ENCODE measurements around the gene ATP6V1C2. TPM values are rescaled to one million over a fixed set of nuclear protein-coding genes. Genes with fewer than 3 reads are reported as not detected.

Gene ATP6V1C2
- total and polyA plus RNA-seq, 9 of the 15 experiments (the other 6 are each of a cell fraction or from before 2014, with no cell fraction given): 0.01 to 0.31 (median 0.10) TPM; not detected in 4

DNA sequence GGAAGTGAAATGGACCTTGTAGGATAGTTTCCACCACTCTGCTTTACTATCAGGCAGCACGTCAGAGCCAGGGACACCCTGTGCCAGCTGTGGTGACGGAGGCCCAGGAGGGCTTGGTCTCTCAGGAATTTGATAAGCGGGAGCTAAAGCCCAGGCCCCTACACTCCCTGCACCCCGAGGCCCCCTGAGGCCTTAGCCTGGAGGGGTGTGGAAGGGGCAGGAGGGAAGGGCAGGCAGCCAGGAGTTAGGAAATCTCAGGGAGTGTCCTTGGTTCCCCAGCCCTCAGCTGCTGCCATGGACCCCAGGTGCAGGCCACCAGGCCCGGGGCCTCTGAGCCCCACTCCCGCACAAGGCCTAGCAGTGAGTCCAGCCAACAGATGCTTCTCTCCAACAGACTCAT, 53.0 kb downstream of the ATP6V1C2 start:
- in situ Hi-C loops (cut with MboI): no loop called here

More for the DNA sequence above, 53.0 kb downstream of the ATP6V1C2 start:
- Histone ChIP-seq H3K9ac (ENCODE audit: insufficient read depth in 1 of 2, low read depth in 2 of 2, low read length in 2 of 2) (no peak overlapping the region), H3K36me3 (ENCODE audit: control insufficient read depth, insufficient read depth, low read length) (peaks cover 9% of the 10 kb centered on the region; the same call in 1 of the 3 replicates), H3K9me3 (replicated peaks; ENCODE audit: control insufficient read depth, insufficient read depth, low read depth, low read length) (no peaks in the 10 kb centered on the region), H3K4me2 (ENCODE audit: insufficient read depth, low read length) (no peak overlapping the region), H3K27me3 (ENCODE audit: control insufficient read depth in 2 of 2, insufficient read depth in 2 of 2, low read length in 2 of 2) (peaks cover 20 to 37% of the 10 kb centered on the region in 2 experiments; a peak in 4 of 5 replicates), H3K27ac (ENCODE audit: extremely low read depth, low read depth, low read length) (no peak overlapping the region), H3K4me3 (no peak overlapping the region), H3K9me1 (ENCODE audit: control insufficient read depth, insufficient read depth, low read length) (no peaks in the 10 kb centered on the region), H4K20me1 (replicated peaks; ENCODE audit: control insufficient read depth, insufficient read depth, low read length) (peaks cover 26% of the 10 kb centered on the region), H3K4me1 (replicated peaks in 1 of 2; ENCODE audit: control insufficient read depth in 2 of 2, insufficient read depth in 2 of 2, low read length in 2 of 2) (peaks cover 0 to 35% of the 10 kb centered on the region in 2 experiments; a peak in 2 of 5 replicates), H3K79me2 (ENCODE audit: control insufficient read depth, insufficient read depth, low read length) (no peaks in the 10 kb centered on the region), H2AFZ (ENCODE audit: low read depth, low read length) (no peak overlapping the region)
- no peak for DNase-seq (ENCODE audit: extremely low read depth in 1 of 4, low spot score in 3 of 4)
- FAIRE-seq: no peak
- no TSS peak for BruUV-seq (replicated peaks)
- intact Hi-C loops (cut with micrococcal nuclease): no loop called here
- ChIA-PET CTCF (ENCODE audit: low intra/inter-chr PET ratio) (no interaction called here), POLR2A (no interaction called here)
- ATAC-seq: no peak
- TF ChIP-seq ZNF324 (CRISPR knock-in tag; IDR thresholded peaks at IDR 0.05) (no peak), ILF3 (IDR thresholded peaks at IDR 0.05; ENCODE audit: borderline replicate concordance) (no peak), FOXA1 (IDR thresholded peaks at IDR 0.05; ENCODE audit: borderline replicate concordance) (no peak), CTBP1 (IDR thresholded peaks at IDR 0.05; ENCODE audit: borderline replicate concordance) (no peak), BCL6 (CRISPR knock-in tag; IDR thresholded peaks at IDR 0.05) (no peak), RAD21 (CRISPR knock-in tag; conservative IDR thresholded peaks at IDR 0.05 in 1 of 2, IDR thresholded peaks at IDR 0.05 in 1 of 2) (no peak), ZNF551 (CRISPR knock-in tag; IDR thresholded peaks at IDR 0.05) (no peak), EWSR1 (IDR thresholded peaks at IDR 0.05; ENCODE audit: borderline replicate concordance, low read depth, partially characterized antibody) (no peak), PPARD (CRISPR knock-in tag; IDR thresholded peaks at IDR 0.05) (no peak), STAG1 (CRISPR knock-in tag; IDR thresholded peaks at IDR 0.05; ENCODE audit: borderline replicate concordance) (no peak), HNRNPL (IDR thresholded peaks at IDR 0.05; ENCODE audit: low read depth, low read length) (no peak), PCBP2 (IDR thresholded peaks at IDR 0.05; ENCODE audit: low read depth, low read length, poor library complexity, severe bottlenecking) (no peak), KLF1 (tag; IDR thresholded peaks at IDR 0.05) (no peak)
- TF ChIP-seq, protein P1, sequence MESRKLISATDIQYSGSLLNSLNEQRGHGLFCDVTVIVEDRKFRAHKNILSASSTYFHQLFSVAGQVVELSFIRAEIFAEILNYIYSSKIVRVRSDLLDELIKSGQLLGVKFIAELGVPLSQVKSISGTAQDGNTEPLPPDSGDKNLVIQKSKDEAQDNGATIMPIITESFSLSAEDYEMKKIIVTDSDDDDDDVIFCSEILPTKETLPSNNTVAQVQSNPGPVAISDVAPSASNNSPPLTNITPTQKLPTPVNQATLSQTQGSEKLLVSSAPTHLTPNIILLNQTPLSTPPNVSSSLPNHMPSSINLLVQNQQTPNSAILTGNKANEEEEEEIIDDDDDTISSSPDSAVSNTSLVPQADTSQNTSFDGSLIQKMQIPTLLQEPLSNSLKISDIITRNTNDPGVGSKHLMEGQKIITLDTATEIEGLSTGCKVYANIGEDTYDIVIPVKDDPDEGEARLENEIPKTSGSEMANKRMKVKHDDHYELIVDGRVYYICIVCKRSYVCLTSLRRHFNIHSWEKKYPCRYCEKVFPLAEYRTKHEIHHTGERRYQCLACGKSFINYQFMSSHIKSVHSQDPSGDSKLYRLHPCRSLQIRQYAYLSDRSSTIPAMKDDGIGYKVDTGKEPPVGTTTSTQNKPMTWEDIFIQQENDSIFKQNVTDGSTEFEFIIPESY (CRISPR knock-in tag; IDR thresholded peaks at IDR 0.05): no peak
- TF ChIP-seq, protein P2, sequence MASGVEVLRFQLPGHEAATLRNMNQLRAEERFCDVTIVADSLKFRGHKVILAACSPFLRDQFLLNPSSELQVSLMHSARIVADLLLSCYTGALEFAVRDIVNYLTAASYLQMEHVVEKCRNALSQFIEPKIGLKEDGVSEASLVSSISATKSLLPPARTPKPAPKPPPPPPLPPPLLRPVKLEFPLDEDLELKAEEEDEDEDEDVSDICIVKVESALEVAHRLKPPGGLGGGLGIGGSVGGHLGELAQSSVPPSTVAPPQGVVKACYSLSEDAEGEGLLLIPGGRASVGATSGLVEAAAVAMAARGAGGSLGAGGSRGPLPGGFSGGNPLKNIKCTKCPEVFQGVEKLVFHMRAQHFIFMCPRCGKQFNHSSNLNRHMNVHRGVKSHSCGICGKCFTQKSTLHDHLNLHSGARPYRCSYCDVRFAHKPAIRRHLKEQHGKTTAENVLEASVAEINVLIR (CRISPR knock-in tag; IDR thresholded peaks at IDR 0.05): no peak
- WGBS (ENCODE audit: insufficient coverage, low coverage, missing lambda C conversion rate): 67% methylated on average over 5 of the region's 6 CpGs

All from K562 (cell line).